GM12801 (cell line): Measurements from ENCODE around the gene RHBDD3.

Source experiments
- TF ChIP-seq, protein P1 (sequence below): IDR thresholded peaks from one replicate; pipeline ENCODE4 v1.5.1; 2011; ENCODE audit warnings: control low read depth; ENCODE audit not compliant: insufficient read length; ENCODE audit errors: extremely low read depth

RHBDD3 gene

DNA sequence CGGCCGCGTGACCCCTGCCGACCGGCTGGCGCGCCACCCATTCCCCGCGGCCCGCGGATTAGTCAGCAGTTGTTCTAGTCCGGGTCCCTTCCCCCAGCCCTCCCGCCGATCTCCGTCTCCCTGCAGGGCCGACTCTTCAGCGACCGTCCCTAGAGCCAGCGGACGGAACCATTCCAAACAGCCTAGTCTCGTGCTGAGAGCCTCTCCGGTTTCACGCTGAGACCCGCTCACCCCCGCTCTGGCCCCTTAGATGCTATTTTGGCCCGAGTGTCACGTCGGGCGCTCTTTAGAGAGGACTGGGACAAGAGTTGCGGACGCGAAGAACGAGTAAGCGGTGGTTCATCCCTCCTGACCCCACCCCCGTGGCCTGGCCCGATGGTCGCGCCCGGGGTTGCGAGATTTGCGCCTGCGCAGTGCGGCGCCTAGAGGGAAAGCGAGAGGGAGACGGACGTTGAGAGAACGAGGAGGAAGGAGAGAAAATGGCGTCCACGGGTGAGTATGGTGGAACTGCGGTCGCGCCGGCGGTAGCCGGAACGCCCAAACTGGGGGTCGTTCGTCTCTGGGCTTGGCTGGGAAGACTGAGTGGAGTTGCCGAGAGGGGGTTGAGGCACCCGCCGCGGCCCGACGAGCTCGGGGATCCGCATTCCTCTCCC is at the start of gene RHBDD3, which contains the start of gene EWSR1:
Gene RHBDD3, minus strand, starts transcription at position 124 of the 653 bp plus-strand sequence. CDS start 2,355 bp downstream, outside the sequence.
Gene EWSR1, plus strand, starts transcription at position 411 of the 653 bp plus-strand sequence. Its CDS starts 69 bp downstream, at position 480.
- TF ChIP-seq, protein P1, sequence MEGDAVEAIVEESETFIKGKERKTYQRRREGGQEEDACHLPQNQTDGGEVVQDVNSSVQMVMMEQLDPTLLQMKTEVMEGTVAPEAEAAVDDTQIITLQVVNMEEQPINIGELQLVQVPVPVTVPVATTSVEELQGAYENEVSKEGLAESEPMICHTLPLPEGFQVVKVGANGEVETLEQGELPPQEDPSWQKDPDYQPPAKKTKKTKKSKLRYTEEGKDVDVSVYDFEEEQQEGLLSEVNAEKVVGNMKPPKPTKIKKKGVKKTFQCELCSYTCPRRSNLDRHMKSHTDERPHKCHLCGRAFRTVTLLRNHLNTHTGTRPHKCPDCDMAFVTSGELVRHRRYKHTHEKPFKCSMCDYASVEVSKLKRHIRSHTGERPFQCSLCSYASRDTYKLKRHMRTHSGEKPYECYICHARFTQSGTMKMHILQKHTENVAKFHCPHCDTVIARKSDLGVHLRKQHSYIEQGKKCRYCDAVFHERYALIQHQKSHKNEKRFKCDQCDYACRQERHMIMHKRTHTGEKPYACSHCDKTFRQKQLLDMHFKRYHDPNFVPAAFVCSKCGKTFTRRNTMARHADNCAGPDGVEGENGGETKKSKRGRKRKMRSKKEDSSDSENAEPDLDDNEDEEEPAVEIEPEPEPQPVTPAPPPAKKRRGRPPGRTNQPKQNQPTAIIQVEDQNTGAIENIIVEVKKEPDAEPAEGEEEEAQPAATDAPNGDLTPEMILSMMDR, result no peak

DNA sequence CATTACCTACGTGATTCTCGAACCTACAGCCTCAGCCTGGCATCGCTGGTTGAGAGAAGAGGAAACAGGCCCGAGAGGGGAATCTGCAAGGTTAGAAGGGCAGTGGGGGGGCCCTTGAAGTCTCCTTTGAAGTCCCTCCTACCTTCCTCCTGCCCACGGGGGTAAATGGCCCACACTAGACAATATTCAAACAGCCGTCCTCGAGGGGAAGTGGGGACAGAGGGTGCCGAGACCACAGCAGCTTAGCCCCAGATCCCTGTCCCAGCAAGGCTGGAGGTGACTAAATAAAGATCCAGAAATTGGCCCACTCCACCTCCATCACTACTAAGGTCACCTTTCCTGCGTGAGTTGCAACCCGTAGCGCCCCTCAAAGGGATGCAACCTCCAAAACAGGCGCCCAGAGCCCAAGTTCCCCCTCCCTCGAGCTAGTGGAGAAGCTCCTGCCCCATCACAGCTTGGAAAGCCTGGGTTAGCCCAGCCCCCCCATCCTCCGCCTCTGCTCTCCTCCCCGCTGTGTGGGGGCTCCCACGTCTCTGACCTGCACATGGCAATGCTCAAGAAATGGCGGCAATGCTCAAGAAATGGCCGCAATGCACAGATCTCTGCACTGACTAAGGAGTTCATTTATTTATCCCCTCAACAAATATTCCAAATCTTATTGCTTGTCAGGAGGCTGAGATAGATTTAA is 48.5 kb upstream of the RHBDD3 start:
- TF ChIP-seq, protein P1, result no peak

DNA sequence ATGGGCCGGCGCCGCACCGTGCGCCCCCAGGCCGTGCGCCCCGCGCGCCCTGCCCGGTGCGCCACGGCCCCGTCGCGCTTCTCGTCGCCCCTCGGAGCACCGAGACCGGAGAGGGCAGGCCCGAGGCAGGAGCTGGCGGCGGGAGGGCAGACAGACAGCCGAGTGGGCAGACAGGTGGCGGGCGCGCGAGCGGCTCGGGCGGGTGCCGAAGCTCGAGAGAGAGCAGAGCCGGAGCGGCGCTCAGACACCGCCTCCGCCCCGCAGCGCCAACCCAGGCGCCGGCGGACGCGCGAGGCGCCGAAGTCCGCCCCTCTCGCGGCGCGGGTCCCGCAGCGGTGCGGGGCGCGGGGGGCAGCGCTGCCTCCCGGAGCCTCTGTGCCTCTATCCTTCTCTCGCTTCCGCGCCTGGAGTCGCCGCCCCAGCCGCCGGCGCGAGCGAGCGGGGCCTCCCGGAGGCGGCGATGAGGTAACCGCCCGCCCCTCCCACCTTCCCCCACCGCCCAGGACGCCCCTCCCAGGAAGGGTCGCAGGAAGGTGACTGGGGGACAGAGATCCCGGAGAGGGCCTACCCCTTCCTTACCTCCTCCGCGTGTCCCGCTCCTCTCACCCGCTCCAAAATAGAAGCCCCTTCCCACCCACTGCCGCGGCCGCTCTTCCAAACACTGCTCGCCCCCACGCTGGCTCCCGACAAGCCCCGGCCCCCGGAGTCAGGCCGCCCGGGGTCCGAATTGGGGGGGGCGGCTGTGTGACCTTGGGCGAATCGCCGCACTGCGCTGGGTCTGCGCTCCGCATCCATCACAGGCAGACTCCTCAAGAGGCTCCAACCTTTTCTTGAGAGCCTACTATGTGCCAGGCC is 47.7 kb upstream of the RHBDD3 start, which contains the start of gene RASL10A:
Gene RASL10A, minus strand, starts transcription at position 412 of the 855 bp plus-strand sequence. CDS start 451 bp downstream, outside the sequence.
- TF ChIP-seq, protein P1, result no peak

DNA sequence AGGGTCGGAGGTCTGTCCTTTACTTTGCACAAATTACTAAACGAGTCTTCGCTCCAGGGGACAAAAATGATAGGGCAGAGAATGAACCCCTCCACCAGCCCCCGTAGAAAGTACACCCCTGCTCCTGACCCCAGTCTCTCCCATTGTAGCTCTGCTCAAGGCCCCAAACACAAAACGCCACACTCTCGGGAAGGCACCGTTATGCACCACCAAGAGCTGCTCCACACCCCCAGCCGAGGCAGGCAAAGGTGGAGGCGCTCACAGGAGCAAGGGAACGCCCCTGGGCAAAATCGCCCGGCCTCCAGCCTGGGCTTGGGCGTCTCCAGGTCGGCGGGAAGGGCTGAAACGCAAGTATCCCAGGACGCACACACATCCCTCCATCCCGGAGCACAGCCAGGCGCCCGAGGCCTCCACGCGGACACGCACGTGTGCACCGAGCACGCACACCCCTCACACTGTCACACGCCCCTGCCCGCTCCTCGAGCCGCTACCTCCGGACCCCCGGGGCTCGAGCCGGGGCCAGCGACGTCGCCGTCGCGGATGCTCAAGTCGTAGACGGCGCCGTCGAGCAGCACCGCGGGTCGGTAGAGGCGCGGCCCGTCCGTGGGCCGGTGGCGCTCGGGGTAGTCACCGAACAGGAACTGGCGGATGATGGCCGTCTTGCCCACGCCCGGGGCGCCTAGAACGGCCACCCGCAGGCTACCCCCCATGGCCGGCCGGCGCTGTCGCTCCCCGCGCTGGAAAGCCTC is 46.9 kb upstream of the RHBDD3 start:
- TF ChIP-seq, protein P1, result no peak

DNA sequence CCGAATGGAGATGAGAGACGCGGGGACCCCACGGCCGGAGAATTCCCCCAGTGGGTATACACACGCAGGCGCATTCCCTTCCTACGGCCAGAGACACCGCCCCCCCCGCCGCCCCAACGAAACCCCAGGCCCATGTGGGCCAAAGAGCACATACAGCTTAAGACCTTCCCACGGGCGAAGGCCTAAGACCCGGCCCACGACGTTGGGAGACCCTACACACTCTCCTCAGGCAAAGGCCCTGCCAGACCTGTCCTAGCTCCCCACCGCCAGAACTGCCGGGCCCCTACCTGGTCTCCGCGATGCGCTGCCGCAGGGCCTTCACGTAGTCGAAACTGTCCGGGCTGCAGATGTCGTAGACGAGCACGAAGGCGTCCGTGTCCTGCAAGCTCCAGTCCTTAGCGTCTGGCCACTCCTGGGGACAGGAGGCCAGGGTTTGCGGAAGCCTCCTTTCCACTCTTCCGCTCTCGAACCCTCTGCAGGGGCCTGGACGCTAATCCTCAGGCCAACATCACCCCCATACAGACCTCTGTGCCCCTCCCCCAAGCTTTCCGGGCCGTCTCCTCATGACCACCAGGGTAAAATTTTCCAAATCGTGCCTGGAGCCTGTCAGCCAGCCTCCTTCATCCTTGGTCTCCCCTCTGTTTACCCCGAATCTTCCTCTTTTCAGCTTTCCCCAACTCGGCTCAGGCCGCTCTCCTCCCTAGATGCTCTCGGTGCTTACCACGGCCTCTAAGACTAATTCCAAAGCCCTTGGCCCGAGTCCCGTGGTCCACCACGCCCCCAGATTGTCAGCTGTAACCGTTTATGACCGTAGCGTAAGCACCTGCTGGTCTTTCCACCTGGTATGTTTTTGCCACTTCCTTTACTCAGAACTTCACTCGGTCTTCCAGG is 46.0 kb upstream of the RHBDD3 start:
- TF ChIP-seq, protein P1, result no peak

DNA sequence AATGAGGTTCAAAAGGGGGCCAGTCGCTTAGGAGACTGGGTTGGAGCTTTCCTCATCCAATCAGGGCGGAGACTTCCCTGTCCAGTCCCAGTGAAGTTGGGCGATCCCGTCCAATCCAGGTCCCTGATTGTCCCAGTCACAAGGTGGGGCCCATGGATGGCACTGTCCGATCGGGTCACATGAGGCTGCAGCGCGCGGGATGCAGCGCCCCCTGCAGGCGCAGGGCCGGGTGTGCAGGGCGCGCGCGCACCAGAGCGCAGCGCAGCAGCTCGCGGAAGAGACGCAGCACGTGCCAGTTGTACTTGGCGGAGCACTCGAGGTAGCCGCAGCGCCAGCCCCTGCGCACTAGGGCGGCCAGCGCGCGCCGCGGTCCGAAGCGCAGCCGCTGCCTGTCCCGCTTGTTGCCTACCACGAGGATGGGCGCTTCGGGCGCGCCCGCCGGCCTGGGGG is 45.4 kb upstream of the RHBDD3 start:
- TF ChIP-seq, protein P1, result no peak
